ENCODE results near the gene PHPT1.

GRCh38 chr9:136875155-136875554 lies 25.9 kb downstream of the PHPT1 start:
- TF ChIP-seq POLR2A (IDR thresholded peaks at IDR 0.05; ENCODE audit: low read depth) (no peak), CTCF (IDR thresholded peaks at IDR 0.05) (no peak), POLR2AphosphoS5 (IDR thresholded peaks at IDR 0.05) (no peak)
